DND-41 (cell line): ENCODE data around the gene GOLGA8A.

Source experiments
- CTCF ChIP-seq: IDR thresholded peaks from 2 replicates; pipeline ENCODE4 v1.5.1; 2012; ENCODE audit warnings: borderline replicate concordance, low read length, moderate library complexity, mild to moderate bottlenecking; ENCODE audit not compliant: poor library complexity, severe bottlenecking; ENCODE audit errors: extremely low read depth
- EZH2 ChIP-seq: IDR thresholded peaks from 3 replicates; pipeline ENCODE4 v1.6.1; 2012; ENCODE audit warnings: borderline replicate concordance, low read depth, mild to moderate bottlenecking, moderate library complexity, low read length, inconsistent platforms; ENCODE audit not compliant: severe bottlenecking

DNA sequence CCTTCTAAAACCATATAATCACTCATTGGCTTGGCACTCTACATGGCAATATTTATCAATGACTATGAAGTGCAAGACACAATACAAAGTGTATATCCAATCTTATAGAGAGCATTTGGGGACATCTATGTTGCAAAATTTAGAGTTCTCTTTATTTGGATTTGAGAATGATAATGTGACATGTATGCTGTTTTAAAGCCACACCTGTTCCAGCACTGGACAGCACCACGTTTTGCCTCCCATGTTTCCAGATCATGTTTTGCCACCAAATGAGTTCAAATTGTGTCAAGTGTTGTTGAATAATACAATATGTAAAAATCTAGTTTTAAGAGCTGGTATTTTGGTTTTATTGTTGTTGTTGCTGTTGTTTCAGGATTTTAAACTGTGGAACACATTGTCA lies 33.3 kb upstream of the GOLGA8A start:
- TF ChIP-seq EZH2 (no peak), CTCF (no peak)
